GM10248 (cell line): ENCODE results near the gene GPX4.

Experiments
- CTCF ChIA-PET: fragments of 300-600 bp; sonication (Branson Sonifier 250); formaldehyde crosslinking; extraction: SDS; loops from one replicate; lab custom pipeline; 2021; ENCODE audit warnings: antibody characterized with exemption; lab: Yijun Ruan, JAX
- POLR2A ChIA-PET: fragments of 350-650 bp; sonication (Branson Sonifier 250); formaldehyde crosslinking; extraction: SDS; loops from one replicate; lab custom pipeline; 2020; ENCODE audit warnings: antibody characterized with exemption; lab: Yijun Ruan, JAX
- DNase-seq: peaks from one replicate; pipeline ENCODE4 v3.0.0; 2012; ENCODE audit errors: extremely low spot score
- TF ChIP-seq, protein P1 (sequence below): IDR thresholded peaks from 2 replicates; pipeline ENCODE4 v1.5.1; 2012; ENCODE audit warnings: mild to moderate bottlenecking, low read depth; ENCODE audit errors: extremely low read depth, missing control alignments, control extremely low read depth

The GPX4 gene

DNA sequence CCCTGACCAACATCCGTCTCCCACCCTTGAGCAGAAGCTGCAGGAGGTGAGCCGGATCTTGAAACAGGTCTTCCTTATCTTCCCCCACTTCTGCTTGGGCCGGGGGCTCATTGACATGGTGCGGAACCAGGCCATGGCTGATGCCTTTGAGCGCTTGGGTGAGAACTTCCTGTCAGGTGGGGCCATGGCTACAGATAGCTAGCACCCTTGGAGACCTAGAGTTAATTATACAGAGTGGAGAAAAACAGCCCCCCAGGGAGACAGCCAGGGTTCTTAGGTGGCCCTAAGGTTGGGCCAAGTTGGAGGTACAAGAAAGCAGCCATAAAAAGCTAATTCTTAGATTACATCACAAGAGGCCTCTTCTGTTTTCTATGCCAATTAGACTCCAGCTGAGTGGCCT lies 45.7 kb upstream of the GPX4 start:
- ChIA-PET CTCF (interaction anchor here (1.1 to 1.3 kb wide), 2 partner anchors 40 to 134 kb away, joined by 3 read pairs; no protein-coding TSS in a partner anchor), POLR2A (interaction anchor here (1.2 kb wide), 1 partner anchor 17 kb away, joined by 5 read pairs; no protein-coding TSS in a partner anchor)
- TF ChIP-seq, protein P1, sequence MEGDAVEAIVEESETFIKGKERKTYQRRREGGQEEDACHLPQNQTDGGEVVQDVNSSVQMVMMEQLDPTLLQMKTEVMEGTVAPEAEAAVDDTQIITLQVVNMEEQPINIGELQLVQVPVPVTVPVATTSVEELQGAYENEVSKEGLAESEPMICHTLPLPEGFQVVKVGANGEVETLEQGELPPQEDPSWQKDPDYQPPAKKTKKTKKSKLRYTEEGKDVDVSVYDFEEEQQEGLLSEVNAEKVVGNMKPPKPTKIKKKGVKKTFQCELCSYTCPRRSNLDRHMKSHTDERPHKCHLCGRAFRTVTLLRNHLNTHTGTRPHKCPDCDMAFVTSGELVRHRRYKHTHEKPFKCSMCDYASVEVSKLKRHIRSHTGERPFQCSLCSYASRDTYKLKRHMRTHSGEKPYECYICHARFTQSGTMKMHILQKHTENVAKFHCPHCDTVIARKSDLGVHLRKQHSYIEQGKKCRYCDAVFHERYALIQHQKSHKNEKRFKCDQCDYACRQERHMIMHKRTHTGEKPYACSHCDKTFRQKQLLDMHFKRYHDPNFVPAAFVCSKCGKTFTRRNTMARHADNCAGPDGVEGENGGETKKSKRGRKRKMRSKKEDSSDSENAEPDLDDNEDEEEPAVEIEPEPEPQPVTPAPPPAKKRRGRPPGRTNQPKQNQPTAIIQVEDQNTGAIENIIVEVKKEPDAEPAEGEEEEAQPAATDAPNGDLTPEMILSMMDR = no peak
- no peak for DNase-seq

DNA sequence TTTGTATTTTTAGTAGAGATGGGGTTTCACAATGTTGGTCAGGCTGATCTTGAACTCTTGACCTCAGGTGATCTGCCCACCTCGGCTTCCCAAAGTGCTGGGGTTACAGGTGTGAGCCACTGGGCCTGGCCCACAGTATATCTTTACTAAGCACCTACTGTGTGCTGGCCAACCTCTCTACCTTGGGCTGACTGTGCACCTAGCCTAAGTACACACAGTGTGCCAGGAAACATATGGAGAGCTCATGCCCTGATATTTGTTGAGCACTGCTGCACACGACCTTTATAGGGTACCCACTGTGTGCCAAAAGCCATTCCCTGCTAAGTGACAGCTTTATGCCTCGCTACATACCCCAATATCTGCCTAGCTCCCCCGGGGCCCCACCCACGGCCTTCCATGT lies 43.1 kb upstream of the GPX4 start:
- TF ChIP-seq, protein P1 = no peak
- ChIA-PET POLR2A (no interaction called here), CTCF (no interaction called here)
- DNase-seq = no peak

DNA sequence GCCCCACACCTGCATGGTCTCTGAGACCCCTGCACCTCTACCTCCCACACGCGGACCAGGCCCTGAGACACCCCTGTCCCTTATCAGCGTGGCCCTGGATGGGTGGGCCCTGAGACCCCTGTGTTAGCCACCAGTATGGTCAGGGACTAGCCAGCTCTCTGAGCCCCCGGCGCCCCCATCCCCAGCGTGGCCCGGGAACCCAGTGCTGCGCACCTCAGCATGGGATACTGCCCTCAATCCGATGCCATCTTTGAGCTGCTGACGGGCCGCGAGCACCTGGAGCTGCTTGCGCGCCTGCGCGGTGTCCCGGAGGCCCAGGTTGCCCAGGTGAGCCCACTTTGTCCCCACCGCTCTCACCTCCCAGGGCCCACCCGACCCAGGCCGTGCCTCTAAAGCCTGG lies 41.8 kb upstream of the GPX4 start:
- DNase-seq = no peak
- POLR2A ChIA-PET = interaction anchor here (0.6 kb wide), 1 partner anchor 207 kb away, joined by 3 read pairs; the partner anchor contains the start of gene CIRBP
- CTCF ChIA-PET = interaction anchor here (1.2 kb wide), 1 partner anchor 19 kb away, joined by 3 read pairs; no protein-coding TSS in a partner anchor
- TF ChIP-seq, protein P1 = no peak

DNA sequence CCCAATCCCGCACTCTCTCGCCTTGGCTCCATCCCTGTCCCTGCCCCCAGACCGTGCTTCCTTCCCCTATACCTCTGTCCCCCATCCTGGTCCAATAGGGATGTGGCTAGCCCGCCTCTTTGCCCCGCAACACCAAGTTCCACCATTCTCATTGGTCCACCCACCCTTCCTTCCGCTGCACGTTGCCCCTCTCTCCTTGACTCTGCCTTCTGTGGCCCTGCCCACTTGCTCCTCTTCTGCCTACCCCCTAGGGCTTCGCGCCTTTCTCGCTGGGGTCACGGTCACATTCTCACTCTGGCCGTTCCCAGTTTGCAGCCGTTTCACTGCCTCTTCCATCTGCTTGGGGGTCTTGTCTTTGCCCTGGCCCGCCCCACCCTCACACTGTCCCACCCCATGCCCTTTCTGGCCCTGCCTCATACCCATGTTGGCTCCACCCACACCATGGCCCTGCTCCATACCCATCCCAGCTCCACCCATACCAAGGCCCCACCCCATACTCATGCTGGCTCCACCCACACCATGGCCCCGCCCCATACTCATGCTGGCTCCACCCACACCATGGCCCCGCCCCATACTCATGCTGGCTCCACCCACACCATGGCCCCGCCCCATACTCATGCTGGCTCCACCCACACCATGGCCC lies 41.3 kb upstream of the GPX4 start:
- TF ChIP-seq, protein P1 = no peak
- peak; percentile 63 for DNase-seq
- POLR2A ChIA-PET = no interaction called here
- CTCF ChIA-PET = interaction anchor here (1.2 kb wide), 1 partner anchor 19 kb away, joined by 3 read pairs; no protein-coding TSS in a partner anchor

DNA sequence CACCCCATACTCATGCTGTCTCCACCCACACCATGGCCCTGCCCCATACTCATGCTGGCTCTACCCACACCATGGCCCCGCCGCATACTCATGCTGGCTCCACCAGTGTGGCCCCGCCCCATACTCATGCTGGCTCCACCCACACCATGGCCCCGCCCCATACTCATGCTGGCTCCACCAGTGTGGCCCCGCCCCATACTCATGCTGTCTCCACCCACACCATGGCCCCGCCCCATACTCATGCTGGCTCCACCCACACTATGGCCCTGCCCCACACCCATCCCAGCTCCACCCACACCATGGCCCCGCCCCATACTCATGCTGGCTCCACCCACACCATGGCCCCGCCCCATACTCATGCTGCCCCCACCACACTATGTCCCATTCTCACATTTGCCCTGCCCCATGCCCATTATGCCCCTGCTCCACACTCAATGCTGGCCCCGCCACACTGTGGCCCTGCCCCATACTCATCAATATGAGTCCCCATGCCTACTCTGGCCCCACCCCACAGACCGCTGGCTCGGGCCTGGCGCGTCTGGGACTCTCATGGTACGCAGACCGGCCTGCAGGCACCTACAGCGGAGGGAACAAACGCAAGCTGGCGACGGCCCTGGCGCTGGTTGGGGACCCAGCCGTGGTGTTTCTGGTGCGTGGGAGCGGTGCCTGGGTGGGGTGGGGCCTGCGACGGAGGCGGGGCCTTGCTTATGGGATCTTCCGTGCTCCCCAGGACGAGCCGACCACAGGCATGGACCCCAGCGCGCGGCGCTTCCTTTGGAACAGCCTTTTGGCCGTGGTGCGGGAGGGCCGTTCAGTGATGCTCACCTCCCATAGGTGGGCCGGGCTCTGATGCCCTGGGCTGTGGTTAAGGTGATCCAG lies 40.5 kb upstream of the GPX4 start:
- POLR2A ChIA-PET = no interaction called here
- TF ChIP-seq, protein P1 = no peak
- CTCF ChIA-PET = interaction anchor here (1.2 kb wide), 1 partner anchor 18 kb away, joined by 3 read pairs; no protein-coding TSS in a partner anchor
- peak; percentile 58 for DNase-seq
